ENCODE results near the gene VPS51. TPM values are rescaled to one million over a fixed set of nuclear protein-coding genes. Genes with fewer than 3 reads are reported as not detected.

Gene VPS51
- total RNA-seq, 6 experiments from 2014 or later: 41.5 to 170 (median 50.2) TPM

DNA sequence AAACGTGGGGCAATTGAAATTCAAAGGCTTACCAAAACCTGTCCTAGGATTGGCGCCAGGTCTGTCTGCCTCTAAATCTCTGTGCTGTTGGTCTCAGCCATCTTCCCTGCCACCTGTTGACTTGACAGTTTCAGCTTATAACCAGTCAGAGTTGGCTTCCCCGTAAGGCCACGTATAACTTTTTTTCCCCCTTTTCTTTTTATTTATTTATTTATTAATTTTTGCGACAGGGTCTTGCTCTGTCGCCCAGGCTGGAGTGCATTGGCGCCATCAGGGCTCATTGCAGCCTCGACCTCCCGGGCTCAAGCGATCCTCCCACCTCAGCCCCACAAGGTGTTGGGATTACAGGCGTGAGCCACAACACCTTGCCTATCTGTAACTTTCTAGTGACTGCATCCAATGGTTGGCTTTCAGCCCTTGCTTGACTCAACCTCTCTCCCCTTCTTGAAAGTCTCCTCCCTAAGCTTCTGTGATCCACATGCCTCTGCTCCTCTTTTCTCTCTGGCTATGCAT is 39.7 kb downstream of the VPS51 start:
- H3K4me3 ChIP-seq: peak overlapping the region; percentile 92 to 99 (median 99)

DNA sequence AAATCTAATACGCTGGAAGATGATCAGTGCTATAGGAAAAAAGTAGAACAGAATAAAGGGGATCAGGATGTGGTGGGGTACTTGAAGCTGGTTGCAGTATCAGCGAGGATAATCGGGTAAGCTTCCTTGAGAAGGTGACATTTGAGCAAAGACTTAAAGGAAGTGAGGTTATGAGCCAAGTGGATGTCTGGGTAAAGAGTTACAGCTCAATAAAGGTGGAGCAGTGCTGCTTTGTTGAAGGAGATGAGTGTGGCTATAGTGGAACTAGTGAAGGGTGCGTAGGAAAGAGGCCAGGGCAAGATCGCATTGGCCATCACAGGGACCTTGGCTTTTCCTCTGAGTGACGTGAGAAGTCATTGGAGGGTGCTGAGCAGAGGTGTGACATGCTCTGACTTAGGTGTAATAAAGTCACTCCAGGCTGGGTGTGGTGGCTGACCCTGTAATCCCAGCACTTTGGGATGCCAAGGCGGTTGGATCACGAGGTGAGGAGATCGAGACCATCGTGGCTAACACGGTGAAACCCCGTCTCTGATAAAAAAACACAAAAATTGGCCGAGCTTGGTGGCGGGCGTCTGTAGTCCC is 40.6 kb downstream of the VPS51 start:
- no peak overlapping the region for H3K4me3 ChIP-seq
- ATAC-seq: no peak
- WGBS (ENCODE audit: insufficient coverage, low coverage, low lambda C conversion rate, missing lambda C conversion rate): 94% methylated on average over 6 of the region's 15 CpGs
- no peaks in the 10 kb centered on the region for H3K9me3 ChIP-seq
- DNase-seq: no peak
- H3K27me3 ChIP-seq: no peaks in the 10 kb centered on the region
- TF ChIP-seq, protein P1, sequence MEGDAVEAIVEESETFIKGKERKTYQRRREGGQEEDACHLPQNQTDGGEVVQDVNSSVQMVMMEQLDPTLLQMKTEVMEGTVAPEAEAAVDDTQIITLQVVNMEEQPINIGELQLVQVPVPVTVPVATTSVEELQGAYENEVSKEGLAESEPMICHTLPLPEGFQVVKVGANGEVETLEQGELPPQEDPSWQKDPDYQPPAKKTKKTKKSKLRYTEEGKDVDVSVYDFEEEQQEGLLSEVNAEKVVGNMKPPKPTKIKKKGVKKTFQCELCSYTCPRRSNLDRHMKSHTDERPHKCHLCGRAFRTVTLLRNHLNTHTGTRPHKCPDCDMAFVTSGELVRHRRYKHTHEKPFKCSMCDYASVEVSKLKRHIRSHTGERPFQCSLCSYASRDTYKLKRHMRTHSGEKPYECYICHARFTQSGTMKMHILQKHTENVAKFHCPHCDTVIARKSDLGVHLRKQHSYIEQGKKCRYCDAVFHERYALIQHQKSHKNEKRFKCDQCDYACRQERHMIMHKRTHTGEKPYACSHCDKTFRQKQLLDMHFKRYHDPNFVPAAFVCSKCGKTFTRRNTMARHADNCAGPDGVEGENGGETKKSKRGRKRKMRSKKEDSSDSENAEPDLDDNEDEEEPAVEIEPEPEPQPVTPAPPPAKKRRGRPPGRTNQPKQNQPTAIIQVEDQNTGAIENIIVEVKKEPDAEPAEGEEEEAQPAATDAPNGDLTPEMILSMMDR (IDR thresholded peaks at IDR 0.05): no peak
- TF ChIP-seq POLR2A (IDR thresholded peaks at IDR 0.05): no peak
- H3K27ac ChIP-seq: no peak overlapping the region
- intact Hi-C loops (cut with DNase I): loop anchor here in 1 of 2 donors (10.0 kb wide), 1 partner anchor 118 kb away; no protein-coding TSS in a partner anchor
- peaks cover 0 to 14% (median 7%) of the 10 kb centered on the region in 4 donors for H3K36me3 ChIP-seq
- peaks cover 0 to 31% (median 11%) of the 10 kb centered on the region in 4 donors for H3K4me1 ChIP-seq

More for the DNA sequence above, 39.7 kb downstream of the VPS51 start:
- DNase-seq: no peak
- no peak for ATAC-seq
- no peaks in the 10 kb centered on the region for H3K27me3 ChIP-seq
- peaks cover 0 to 23% (median 12%) of the 10 kb centered on the region in 4 donors for H3K36me3 ChIP-seq
- 52% methylated on average over 8 of the region's 11 CpGs for WGBS (ENCODE audit: insufficient coverage, low coverage, low lambda C conversion rate, missing lambda C conversion rate)
- H3K4me1 ChIP-seq: peaks cover 0 to 25% (median 11%) of the 10 kb centered on the region in 4 donors
- intact Hi-C loops (cut with DNase I): loop anchor here in 1 of 2 donors (10.0 kb wide), 1 partner anchor 119 kb away; no protein-coding TSS in a partner anchor
- TF ChIP-seq, protein P1 (IDR thresholded peaks at IDR 0.05): no peak
- TF ChIP-seq POLR2A (IDR thresholded peaks at IDR 0.05): no peak
- peak overlapping the region; percentile 96 to 99 (median 97) for H3K27ac ChIP-seq
- H3K9me3 ChIP-seq: no peaks in the 10 kb centered on the region

DNA sequence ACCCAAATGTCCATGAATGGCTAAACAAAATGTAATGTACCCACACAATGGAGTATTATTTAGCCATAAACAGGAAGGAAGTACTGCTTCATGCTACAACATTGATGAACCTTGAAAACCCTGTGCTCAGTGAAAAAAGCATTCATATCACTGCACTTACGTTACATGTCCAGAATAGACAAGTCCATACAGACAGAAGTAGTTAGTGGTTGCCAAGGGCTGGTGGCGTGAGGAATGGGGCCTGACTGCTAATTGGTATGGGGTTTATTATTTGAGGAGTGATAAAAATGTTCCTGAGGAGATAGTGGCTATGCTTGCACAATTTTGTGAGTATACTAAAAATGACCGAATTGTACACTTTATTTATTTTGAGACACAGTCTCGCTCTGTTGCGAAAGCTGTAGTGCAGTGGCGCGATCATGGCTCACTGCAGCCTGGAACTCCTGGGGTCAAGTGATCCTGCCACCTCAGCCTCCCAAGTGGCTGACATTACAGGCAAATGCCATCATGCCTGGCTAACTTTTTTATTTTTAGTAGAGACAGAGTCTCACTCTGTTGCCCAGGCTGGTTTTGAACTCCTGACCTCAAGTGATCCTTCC is 46.0 kb downstream of the VPS51 start:
- no peaks in the 10 kb centered on the region for H3K27me3 ChIP-seq
- intact Hi-C loops (cut with DNase I): no loop called here
- 30% methylated on average over 7 of the region's 7 CpGs for WGBS (ENCODE audit: insufficient coverage, low coverage, low lambda C conversion rate, missing lambda C conversion rate)
- ATAC-seq: peak; percentile 67 to 79 (median 72)
- H3K36me3 ChIP-seq: no peaks in the 10 kb centered on the region
- peak overlapping the region; percentile 8 to 58 (median 19) for H3K27ac ChIP-seq
- DNase-seq: peak; percentile 62 to 74 (median 68)
- H3K9me3 ChIP-seq: no peaks in the 10 kb centered on the region
- TF ChIP-seq, protein P1 (IDR thresholded peaks at IDR 0.05): no peak
- TF ChIP-seq POLR2A (IDR thresholded peaks at IDR 0.05): no peak
- H3K4me1 ChIP-seq: peaks cover 0 to 40% (median 12%) of the 10 kb centered on the region in 4 donors
- no peak overlapping the region for H3K4me3 ChIP-seq

DNA sequence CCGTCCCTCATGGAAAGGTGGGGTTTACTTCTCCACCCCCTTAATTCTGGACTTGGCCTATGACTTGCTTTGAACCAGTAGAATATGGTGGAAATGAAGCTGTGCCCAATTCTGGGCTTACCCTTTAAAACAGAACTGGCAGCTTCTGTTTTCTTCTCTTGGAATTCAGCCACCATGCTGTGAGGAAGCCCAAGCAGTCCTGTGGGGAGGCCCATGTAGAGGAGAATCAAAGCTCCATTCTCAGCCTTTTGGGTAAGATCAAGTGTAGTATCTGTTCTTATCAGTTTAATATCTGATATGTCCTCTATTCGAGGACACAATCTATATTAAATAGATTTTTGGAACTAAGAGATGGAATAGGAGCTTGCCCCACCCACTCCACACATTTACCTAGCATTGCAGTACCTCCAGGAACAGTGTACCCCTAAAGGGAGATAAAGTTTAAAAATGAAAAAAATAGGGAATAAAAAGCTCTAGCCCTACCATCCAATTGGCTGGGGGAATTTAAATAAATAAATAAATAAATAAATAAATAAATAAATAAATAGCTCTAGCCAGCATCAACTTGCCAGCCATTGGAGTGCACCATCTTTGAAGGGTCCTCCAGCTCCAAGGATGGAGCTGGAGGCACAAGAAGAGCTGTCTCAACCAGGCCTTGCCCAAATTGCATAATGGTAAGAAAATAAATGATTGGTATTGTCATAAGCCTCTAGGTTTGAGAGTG is 51.5 kb downstream of the VPS51 start:
- no peak for TF ChIP-seq POLR2A (IDR thresholded peaks at IDR 0.05)
- TF ChIP-seq, protein P1 (IDR thresholded peaks at IDR 0.05): no peak
- WGBS (ENCODE audit: insufficient coverage, low coverage, low lambda C conversion rate, missing lambda C conversion rate): 66% methylated on average over 2 of the region's 2 CpGs
- no peak for DNase-seq
- Histone ChIP-seq H3K27me3 (no peaks in the 10 kb centered on the region), H3K4me1 (peaks cover 0 to 45% (median 25%) of the 10 kb centered on the region in 4 donors), H3K36me3 (no peaks in the 10 kb centered on the region), H3K4me3 (no peak overlapping the region), H3K9me3 (no peaks in the 10 kb centered on the region), H3K27ac (no peak overlapping the region)
- intact Hi-C loops (cut with DNase I): no loop called here
- no peak for ATAC-seq
